ENCODE measurements around the gene NMU.

Gene NMU

DNA sequence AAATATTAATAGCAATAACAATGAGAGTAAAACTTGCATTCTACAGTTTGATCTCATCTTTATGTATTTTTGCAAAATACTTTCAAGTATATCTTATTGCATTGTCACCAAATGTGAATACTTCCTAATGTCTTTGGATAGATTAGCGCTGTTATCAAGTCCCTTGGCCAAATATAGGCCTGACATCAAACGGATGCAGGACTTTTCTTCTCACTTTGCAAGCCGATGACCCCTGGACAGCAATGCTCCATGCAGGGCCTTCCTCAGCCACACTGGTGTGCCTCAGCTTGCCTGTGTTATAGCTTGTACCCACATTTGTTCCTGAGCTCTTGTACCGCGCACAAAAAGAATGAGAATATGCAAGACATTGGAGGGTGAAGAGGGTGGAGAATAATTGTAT is 18.0 kb upstream of the NMU start:
- TF ChIP-seq SNAI2 (CRISPR knock-in tag; IDR thresholded peaks at IDR 0.05) (no peak), ZC3H10 (CRISPR knock-in tag; IDR thresholded peaks at IDR 0.05) (no peak), PPARA (CRISPR knock-in tag; IDR thresholded peaks at IDR 0.05; ENCODE audit: borderline replicate concordance) (no peak)
- TF ChIP-seq, protein P1, sequence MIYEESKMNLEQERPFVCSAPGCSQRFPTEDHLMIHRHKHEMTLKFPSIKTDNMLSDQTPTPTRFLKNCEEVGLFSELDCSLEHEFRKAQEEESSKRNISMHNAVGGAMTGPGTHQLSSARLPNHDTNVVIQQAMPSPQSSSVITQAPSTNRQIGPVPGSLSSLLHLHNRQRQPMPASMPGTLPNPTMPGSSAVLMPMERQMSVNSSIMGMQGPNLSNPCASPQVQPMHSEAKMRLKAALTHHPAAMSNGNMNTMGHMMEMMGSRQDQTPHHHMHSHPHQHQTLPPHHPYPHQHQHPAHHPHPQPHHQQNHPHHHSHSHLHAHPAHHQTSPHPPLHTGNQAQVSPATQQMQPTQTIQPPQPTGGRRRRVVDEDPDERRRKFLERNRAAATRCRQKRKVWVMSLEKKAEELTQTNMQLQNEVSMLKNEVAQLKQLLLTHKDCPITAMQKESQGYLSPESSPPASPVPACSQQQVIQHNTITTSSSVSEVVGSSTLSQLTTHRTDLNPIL (CRISPR knock-in tag; IDR thresholded peaks at IDR 0.05; ENCODE audit: low read depth): no peak
- ATAC-seq: no peak

DNA sequence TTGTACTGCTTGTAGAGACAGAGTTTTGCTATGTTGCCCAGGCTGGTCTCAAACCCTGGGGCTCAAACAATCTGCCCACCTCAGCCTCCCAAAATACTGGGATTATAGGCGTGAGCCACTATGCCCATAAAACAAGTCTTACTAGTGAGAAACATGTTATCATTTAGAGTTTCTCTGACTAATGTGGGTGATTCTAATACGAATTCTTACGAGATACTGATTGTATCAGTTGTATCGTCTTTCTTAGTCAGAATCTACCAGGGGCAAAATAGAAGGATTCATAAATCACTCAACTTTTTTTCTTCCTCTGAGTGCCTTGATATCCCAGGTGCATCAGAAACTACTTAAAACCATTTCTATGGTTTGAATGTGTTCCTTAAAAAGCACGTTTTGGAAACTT is 14.4 kb upstream of the NMU start:
- TF ChIP-seq, protein P2, sequence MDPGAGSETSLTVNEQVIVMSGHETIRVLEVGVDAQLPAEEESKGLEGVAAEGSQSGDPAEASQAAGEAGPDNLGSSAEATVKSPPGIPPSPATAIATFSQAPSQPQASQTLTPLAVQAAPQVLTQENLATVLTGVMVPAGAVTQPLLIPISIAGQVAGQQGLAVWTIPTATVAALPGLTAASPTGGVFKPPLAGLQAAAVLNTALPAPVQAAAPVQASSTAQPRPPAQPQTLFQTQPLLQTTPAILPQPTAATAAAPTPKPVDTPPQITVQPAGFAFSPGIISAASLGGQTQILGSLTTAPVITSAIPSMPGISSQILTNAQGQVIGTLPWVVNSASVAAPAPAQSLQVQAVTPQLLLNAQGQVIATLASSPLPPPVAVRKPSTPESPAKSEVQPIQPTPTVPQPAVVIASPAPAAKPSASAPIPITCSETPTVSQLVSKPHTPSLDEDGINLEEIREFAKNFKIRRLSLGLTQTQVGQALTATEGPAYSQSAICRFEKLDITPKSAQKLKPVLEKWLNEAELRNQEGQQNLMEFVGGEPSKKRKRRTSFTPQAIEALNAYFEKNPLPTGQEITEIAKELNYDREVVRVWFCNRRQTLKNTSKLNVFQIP (CRISPR knock-in tag; IDR thresholded peaks at IDR 0.05; ENCODE audit: borderline replicate concordance, low read depth): no peak
- ATAC-seq: no peak

DNA sequence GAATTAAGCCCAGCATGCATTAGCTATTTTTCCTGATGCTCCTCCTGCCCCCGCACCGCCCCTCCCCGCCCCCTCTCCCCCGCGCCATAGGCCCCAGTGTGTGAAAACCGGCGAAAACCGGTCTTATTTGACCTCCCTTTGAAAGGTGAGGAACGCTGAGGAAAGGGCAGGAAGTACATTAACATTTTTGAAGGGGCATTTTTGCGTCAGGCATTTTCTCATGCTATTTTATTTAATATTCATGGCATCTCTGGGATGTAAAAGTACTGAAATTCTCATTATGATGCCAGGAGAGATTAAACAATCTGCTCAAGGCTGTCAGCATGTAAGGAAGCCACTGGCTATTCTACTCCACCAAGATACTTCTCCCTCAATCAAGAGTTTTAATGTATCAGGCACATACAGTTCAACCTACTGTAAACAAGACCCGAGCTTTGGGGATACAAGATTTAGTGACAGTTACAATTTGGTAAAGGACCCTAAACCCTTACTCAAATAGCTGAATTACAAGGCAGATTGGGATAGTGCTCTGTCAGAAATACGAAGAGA is 1.2 kb upstream of the NMU start:
- no peak for ATAC-seq
- TF ChIP-seq ZNF70 (CRISPR knock-in tag; IDR thresholded peaks at IDR 0.05) (no peak), BACH2 (CRISPR knock-in tag; IDR thresholded peaks at IDR 0.05; ENCODE audit: borderline replicate concordance) (no peak), PPARA (CRISPR knock-in tag; IDR thresholded peaks at IDR 0.05; ENCODE audit: borderline replicate concordance) (no peak), TCF4 (CRISPR knock-in tag; IDR thresholded peaks at IDR 0.05; ENCODE audit: borderline replicate concordance) (no peak), ZC3H10 (CRISPR knock-in tag; IDR thresholded peaks at IDR 0.05) (no peak), ISL1 (CRISPR knock-in tag; IDR thresholded peaks at IDR 0.05) (no peak), CSDC2 (CRISPR knock-in tag; IDR thresholded peaks at IDR 0.05) (no peak), OSR1 (CRISPR knock-in tag; IDR thresholded peaks at IDR 0.05) (no peak), ARNTL (CRISPR knock-in tag; IDR thresholded peaks at IDR 0.05; ENCODE audit: borderline replicate concordance, low read depth) (no peak), TOX (CRISPR knock-in tag; IDR thresholded peaks at IDR 0.05; ENCODE audit: borderline replicate concordance) (no peak), ZFP30 (CRISPR knock-in tag; IDR thresholded peaks at IDR 0.05) (no peak), RARB (CRISPR knock-in tag; IDR thresholded peaks at IDR 0.05) (no peak), ZNF8 (CRISPR knock-in tag; IDR thresholded peaks at IDR 0.05) (no peak), ESRRG (CRISPR knock-in tag; IDR thresholded peaks at IDR 0.05) (no peak)
- TF ChIP-seq, protein P3, sequence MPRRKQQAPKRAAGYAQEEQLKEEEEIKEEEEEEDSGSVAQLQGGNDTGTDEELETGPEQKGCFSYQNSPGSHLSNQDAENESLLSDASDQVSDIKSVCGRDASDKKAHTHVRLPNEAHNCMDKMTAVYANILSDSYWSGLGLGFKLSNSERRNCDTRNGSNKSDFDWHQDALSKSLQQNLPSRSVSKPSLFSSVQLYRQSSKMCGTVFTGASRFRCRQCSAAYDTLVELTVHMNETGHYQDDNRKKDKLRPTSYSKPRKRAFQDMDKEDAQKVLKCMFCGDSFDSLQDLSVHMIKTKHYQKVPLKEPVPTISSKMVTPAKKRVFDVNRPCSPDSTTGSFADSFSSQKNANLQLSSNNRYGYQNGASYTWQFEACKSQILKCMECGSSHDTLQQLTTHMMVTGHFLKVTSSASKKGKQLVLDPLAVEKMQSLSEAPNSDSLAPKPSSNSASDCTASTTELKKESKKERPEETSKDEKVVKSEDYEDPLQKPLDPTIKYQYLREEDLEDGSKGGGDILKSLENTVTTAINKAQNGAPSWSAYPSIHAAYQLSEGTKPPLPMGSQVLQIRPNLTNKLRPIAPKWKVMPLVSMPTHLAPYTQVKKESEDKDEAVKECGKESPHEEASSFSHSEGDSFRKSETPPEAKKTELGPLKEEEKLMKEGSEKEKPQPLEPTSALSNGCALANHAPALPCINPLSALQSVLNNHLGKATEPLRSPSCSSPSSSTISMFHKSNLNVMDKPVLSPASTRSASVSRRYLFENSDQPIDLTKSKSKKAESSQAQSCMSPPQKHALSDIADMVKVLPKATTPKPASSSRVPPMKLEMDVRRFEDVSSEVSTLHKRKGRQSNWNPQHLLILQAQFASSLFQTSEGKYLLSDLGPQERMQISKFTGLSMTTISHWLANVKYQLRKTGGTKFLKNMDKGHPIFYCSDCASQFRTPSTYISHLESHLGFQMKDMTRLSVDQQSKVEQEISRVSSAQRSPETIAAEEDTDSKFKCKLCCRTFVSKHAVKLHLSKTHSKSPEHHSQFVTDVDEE (CRISPR knock-in tag; IDR thresholded peaks at IDR 0.05): no peak
- TF ChIP-seq, protein P4, sequence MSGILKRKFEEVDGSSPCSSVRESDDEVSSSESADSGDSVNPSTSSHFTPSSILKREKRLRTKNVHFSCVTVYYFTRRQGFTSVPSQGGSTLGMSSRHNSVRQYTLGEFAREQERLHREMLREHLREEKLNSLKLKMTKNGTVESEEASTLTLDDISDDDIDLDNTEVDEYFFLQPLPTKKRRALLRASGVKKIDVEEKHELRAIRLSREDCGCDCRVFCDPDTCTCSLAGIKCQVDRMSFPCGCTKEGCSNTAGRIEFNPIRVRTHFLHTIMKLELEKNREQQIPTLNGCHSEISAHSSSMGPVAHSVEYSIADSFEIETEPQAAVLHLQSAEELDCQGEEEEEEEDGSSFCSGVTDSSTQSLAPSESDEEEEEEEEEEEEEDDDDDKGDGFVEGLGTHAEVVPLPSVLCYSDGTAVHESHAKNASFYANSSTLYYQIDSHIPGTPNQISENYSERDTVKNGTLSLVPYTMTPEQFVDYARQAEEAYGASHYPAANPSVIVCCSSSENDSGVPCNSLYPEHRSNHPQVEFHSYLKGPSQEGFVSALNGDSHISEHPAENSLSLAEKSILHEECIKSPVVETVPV (CRISPR knock-in tag; IDR thresholded peaks at IDR 0.05): no peak
- TF ChIP-seq, protein P2 (CRISPR knock-in tag; IDR thresholded peaks at IDR 0.05; ENCODE audit: borderline replicate concordance, low read depth): no peak

DNA sequence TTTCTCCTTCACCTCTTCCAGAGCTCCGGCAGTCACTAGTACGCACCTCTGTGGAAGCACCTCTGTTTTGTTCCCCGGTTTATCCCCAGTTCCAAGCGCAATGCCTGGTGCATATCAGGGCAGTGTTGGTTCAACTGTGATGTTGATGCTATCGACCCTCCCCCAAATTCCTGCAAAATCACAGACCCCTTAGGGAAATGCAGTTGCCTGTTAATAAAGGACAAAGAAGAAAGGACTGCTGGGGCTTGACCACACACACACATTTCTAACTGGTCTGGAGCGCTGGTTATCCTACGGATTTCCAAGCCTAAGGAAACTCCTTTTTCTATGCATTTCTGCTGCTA is 530 bp upstream of the NMU start:
- no peak for ATAC-seq
- TF ChIP-seq CSDC2 (CRISPR knock-in tag; IDR thresholded peaks at IDR 0.05) (no peak), ARNTL (CRISPR knock-in tag; IDR thresholded peaks at IDR 0.05; ENCODE audit: borderline replicate concordance, low read depth) (no peak), ZNF70 (CRISPR knock-in tag; IDR thresholded peaks at IDR 0.05) (no peak), GLIS3 (CRISPR knock-in tag; IDR thresholded peaks at IDR 0.05) (no peak), ZFP3 (CRISPR knock-in tag; IDR thresholded peaks at IDR 0.05) (no peak), BACH2 (CRISPR knock-in tag; IDR thresholded peaks at IDR 0.05; ENCODE audit: borderline replicate concordance) (no peak)
- TF ChIP-seq, protein P4 (CRISPR knock-in tag; IDR thresholded peaks at IDR 0.05): no peak
- TF ChIP-seq, protein P1 (CRISPR knock-in tag; IDR thresholded peaks at IDR 0.05; ENCODE audit: low read depth): no peak
- TF ChIP-seq, protein P2 (CRISPR knock-in tag; IDR thresholded peaks at IDR 0.05; ENCODE audit: borderline replicate concordance, low read depth): no peak
